Osteocyte (in vitro differentiated cells): ENCODE results near the gene PEMT. TPM values are rescaled to one million over a fixed set of nuclear protein-coding genes. Genes with fewer than 3 reads are reported as not detected.

Experiments used
- DNase-seq: peaks from one replicate; pipeline ENCODE4 v3.0.0; 2021; ENCODE audit warnings: mixed read lengths; ENCODE audit not compliant: unreplicated experiment; ENCODE audit errors: extremely low spot score
- H3K27ac Mint-ChIP-seq: one replicate; pipeline ENCODE4 v1.8.0; 2021; ENCODE audit warnings: mild to moderate bottlenecking, mixed read lengths; ENCODE audit not compliant: unreplicated experiment
- H3K27me3 Mint-ChIP-seq: one replicate; pipeline ENCODE4 v1.8.0; 2021; ENCODE audit warnings: mixed read lengths; ENCODE audit not compliant: unreplicated experiment
- H3K36me3 Mint-ChIP-seq: one replicate; pipeline ENCODE4 v1.8.0; 2021; ENCODE audit warnings: mixed read lengths; ENCODE audit not compliant: unreplicated experiment
- H3K4me1 Mint-ChIP-seq: one replicate; pipeline ENCODE4 v1.8.0; 2021; ENCODE audit warnings: mixed read lengths; ENCODE audit not compliant: unreplicated experiment
- H3K4me3 Mint-ChIP-seq: one replicate; pipeline ENCODE4 v1.8.0; 2021; ENCODE audit warnings: mild to moderate bottlenecking, moderate library complexity, mixed read lengths; ENCODE audit not compliant: unreplicated experiment
- H3K9me3 Mint-ChIP-seq: one replicate; pipeline ENCODE4 v1.8.0; 2021; ENCODE audit warnings: mixed read lengths; ENCODE audit not compliant: unreplicated experiment
- total RNA-seq: library from RNA; stranded (reverse); gene quantifications from 2 replicates; pipeline ENCODE4 v1.2.1, GENCODE V29; 2021
- TF ChIP-seq, protein P1 (sequence below): fragments of 200-600 bp; sonication (generic); IDR thresholded peaks from 2 replicates; pipeline ENCODE4 v1.5.0; 2021; ENCODE audit warnings: antibody characterized with exemption, mild to moderate bottlenecking, moderate library complexity

The PEMT gene
- total RNA-seq, 1 donor from 2014 or later: 25.6 TPM

- Mint-ChIP-seq H3K36me3 (no peaks in the 10 kb centered on the region), H3K4me3 (no peak overlapping the region), H3K9me3 (no peaks in the 10 kb centered on the region), H3K27me3 (peaks cover 3% of the 10 kb centered on the region), H3K27ac (no peak overlapping the region), H3K4me1 (peaks cover 15% of the 10 kb centered on the region)
- no peak for DNase-seq
- TF ChIP-seq, protein P1, sequence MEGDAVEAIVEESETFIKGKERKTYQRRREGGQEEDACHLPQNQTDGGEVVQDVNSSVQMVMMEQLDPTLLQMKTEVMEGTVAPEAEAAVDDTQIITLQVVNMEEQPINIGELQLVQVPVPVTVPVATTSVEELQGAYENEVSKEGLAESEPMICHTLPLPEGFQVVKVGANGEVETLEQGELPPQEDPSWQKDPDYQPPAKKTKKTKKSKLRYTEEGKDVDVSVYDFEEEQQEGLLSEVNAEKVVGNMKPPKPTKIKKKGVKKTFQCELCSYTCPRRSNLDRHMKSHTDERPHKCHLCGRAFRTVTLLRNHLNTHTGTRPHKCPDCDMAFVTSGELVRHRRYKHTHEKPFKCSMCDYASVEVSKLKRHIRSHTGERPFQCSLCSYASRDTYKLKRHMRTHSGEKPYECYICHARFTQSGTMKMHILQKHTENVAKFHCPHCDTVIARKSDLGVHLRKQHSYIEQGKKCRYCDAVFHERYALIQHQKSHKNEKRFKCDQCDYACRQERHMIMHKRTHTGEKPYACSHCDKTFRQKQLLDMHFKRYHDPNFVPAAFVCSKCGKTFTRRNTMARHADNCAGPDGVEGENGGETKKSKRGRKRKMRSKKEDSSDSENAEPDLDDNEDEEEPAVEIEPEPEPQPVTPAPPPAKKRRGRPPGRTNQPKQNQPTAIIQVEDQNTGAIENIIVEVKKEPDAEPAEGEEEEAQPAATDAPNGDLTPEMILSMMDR: no peak
These were observed 92.8 kb downstream of the PEMT start for GRCh38 chr17:17498606-17499301.

DNA sequence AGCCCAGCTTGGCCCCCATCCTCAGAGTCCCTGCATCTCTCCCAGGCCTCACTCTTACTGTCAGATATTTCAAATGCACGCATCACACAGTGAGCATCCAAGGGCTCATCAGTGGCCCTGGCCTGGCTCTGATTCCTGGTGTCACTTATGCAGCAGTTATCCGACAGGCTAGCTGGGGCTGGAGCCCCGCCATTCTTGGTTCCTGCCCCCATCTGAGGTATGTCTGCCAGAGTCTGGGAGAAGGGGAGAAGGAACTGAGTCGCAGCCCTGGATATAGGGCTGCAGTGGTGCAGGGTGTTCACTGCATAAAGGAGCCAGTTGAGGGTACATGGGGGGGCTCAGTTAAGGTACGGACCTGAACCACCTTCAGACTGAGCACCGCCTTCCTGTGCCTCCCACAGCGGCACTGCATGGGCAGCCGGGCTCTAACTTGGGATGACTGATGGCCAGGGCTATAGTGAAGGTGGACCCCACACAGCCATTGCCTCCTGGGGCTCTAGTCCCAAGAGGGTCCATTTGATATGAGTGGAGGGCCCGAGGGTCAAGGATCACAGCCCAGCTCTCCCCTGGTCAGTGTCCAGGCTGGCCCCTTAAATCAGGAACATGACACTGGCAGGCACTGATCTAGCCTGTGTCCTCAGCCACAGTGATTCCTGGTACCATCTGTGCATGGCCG, 93.5 kb downstream of the PEMT start:
- no peak for DNase-seq
- Mint-ChIP-seq H3K27me3 (peaks cover 3% of the 10 kb centered on the region), H3K4me1 (peaks cover 15% of the 10 kb centered on the region), H3K27ac (no peak overlapping the region), H3K4me3 (no peak overlapping the region), H3K9me3 (no peaks in the 10 kb centered on the region), H3K36me3 (no peaks in the 10 kb centered on the region)
- TF ChIP-seq, protein P1: no peak

- DNase-seq: no peak
- Mint-ChIP-seq H3K36me3 (peaks cover 4% of the 10 kb centered on the region), H3K27ac (no peak overlapping the region), H3K9me3 (no peaks in the 10 kb centered on the region), H3K27me3 (peaks cover 3% of the 10 kb centered on the region), H3K4me3 (no peak overlapping the region), H3K4me1 (peaks cover 15% of the 10 kb centered on the region)
- TF ChIP-seq, protein P1: no peak
These were observed 94.3 kb downstream of the PEMT start for GRCh38 chr17:17497065-17497844.

- TF ChIP-seq, protein P1: peak; percentile 98
- H3K4me3 Mint-ChIP-seq: peak within 1 kb of the TSS; percentile 66
- H3K36me3 Mint-ChIP-seq: peaks cover 10% of the 10 kb centered on the region
- H3K27me3 Mint-ChIP-seq: peaks cover 3% of the 10 kb centered on the region
- peaks cover 15% of the 10 kb centered on the region for H3K4me1 Mint-ChIP-seq
- no peaks in the 10 kb centered on the region for H3K9me3 Mint-ChIP-seq
- no peak within 1 kb of the TSS for H3K27ac Mint-ChIP-seq
- peak; percentile 95 for DNase-seq
These were observed 95.1 kb downstream of the PEMT start, which contains the start of gene RASD1 for GRCh38 chr17:17496189-17497064. Gene RASD1 (minus strand): TSS chr17:17496395. CDS start chr17:17496181, 214 bp downstream.
